HG02798 (cell line): ENCODE measurements around the gene OR10H3.
"Not testable (repeated sequence)": the region's sequence is repeated elsewhere in the genome, so short reads cannot be mapped to it uniquely, and the experiment has no call there.

Experiments
- ATAC-seq: cut with Tn5 transposase; IDR thresholded peaks from one replicate; pipeline ENCODE4 v1.9.1; 2021; ENCODE audit warnings: mild to moderate bottlenecking; ENCODE audit not compliant: unreplicated experiment, poor library complexity

Gene OR10H3

GRCh38 chr19:15776991-15777970 is 39.5 kb downstream of the OR10H3 start:
- no peak for ATAC-seq

- ATAC-seq = no peak
These were observed 42.1 kb downstream of the OR10H3 start for GRCh38 chr19:15779756-15780476.

GRCh38 chr19:15780610-15781418 is 43.0 kb downstream of the OR10H3 start:
- no peak for ATAC-seq

GRCh38 chr19:15781661-15782060 is 43.9 kb downstream of the OR10H3 start:
- no peak for ATAC-seq

- ATAC-seq = no peak
These were observed 44.4 kb downstream of the OR10H3 start for GRCh38 chr19:15782211-15782610.

- ATAC-seq = not testable (repeated sequence)
These were observed 45.1 kb downstream of the OR10H3 start for GRCh38 chr19:15782896-15783295.

GRCh38 chr19:15787611-15788155 is 49.9 kb downstream of the OR10H3 start, which contains the start of gene OR10H5:
Gene OR10H5, plus strand, starts transcription at chr19:15787661. Its CDS starts 6,388 bp downstream, at chr19:15794049.
- no peak for ATAC-seq

GRCh38 chr19:15788594-15789270 is 50.9 kb downstream of the OR10H3 start:
- no peak for ATAC-seq

- ATAC-seq = no peak
These were observed 52.3 kb downstream of the OR10H3 start for GRCh38 chr19:15790096-15790495.
